Left lung (tissue), 10 donors: ENCODE measurements around the gene MOCS3. TPM values are rescaled to one million over a fixed set of nuclear protein-coding genes. Genes with fewer than 3 reads are reported as not detected.

Experiments
- ATAC-seq: fragments of 200-7000 bp; cut with Tn5 transposase; one replicate; pipeline ENCODE4 v1.9.1; 2020; ENCODE audit warnings: moderate library complexity
- DNase-seq, 4 donors: peaks; one replicate each; pipeline ENCODE4 v3.0.0-alpha.2; 2013 to 2020
- H3K27ac ChIP-seq, 2 donors: fragments of 200-600 bp; sonication (generic) in 1 of 2; one replicate each; pipeline versions ENCODE4 v1.5.0 to v1.8.0; 2020 to 2021
- H3K27me3 ChIP-seq, 2 donors: fragments of 200-600 bp; sonication (generic) in 1 of 2; one replicate each; pipeline versions ENCODE4 v1.5.0 to v1.8.0; 2020 to 2021
- H3K36me3 ChIP-seq, 2 donors: fragments of 200-600 bp; sonication (generic) in 1 of 2; one replicate each; pipeline versions ENCODE4 v1.5.0 to v1.8.0; 2020 to 2021
- H3K4me1 ChIP-seq, 2 donors: fragments of 200-600 bp; one replicate each; pipeline ENCODE4 v1.8.0; 2021
- H3K4me3 ChIP-seq, 2 donors: fragments of 200-600 bp; sonication (generic) in 1 of 2; one replicate each; pipeline versions ENCODE4 v1.5.0 to v1.8.0; 2020 to 2021; ENCODE audit warnings: mild to moderate bottlenecking in 1 of 2
- H3K9me3 ChIP-seq, 2 donors: fragments of 200-600 bp; sonication (generic) in 1 of 2; one replicate each; pipeline versions ENCODE4 v1.5.0 to v1.8.0; 2020 to 2021
- intact Hi-C, 2 donors: fragments of 100-400 bp; cut with DNase I; formaldehyde crosslinking; loops; one replicate each; pipeline versions ENCODE4 v1.11.2 to v1.14.2; 2022
- polyA plus RNA-seq, 6 donors: library from polyadenylated mRNA; unstranded; fragments of 120-200 nt; gene quantifications; one replicate each; pipeline ENCODE4 v1.2.1, GENCODE V29; 2013; ENCODE audit not compliant: insufficient read length in 6 of 6
- total RNA-seq, 2 donors: library from RNA; stranded (reverse); fragmentation: NEBNext Ultra II Directional; extraction: Animal tissue kit (Norgen Biotek cat#: 25700); gene quantifications; one replicate each; pipeline ENCODE4 v1.2.1, GENCODE V29; 2021
- TF ChIP-seq, protein P1 (sequence below), 2 donors: fragments of 200-600 bp; sonication (generic) in 1 of 2; IDR thresholded peaks; one replicate each; pipeline versions ENCODE4 v1.5.0 to v1.8.0; 2021; ENCODE audit warnings: antibody characterized with exemption in 2 of 2
- donor health status: DM: no; HTN: yes; CAD: no.
- donor health status: DM: no; HTN: no; CAD: no.

Gene MOCS3
- total and polyA plus RNA-seq, 8 donors: 3.1 to 4.2 (median 3.7) TPM

DNA sequence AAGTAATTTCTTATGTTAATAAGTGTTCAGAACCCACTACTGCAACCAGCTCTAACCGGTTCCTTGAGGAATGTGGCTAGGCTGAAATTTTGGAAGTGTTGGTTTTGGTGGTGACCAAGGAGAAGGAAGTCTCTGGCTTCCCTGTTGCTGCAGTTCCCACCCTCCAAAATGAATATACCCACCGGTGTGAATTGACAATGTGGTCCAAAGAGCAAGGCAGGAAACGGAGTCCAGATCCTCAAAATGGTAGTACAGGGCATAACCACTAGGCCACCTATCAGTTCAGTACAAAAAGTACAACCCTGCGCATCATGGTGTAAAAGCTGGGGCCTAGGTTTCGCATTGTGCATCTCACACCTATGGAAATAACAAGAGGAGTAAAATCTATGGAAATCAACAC lies 30.1 kb upstream of the MOCS3 start:
- Histone ChIP-seq H3K9me3 (no peaks in the 10 kb centered on the region), H3K27ac (peak overlapping the region in 1 of 2 donors; percentile 98), H3K4me3 (peak overlapping the region in 1 of 2 donors; percentile 80), H3K36me3 (peaks cover 0 to 6% of the 10 kb centered on the region in 2 donors), H3K27me3 (no peaks in the 10 kb centered on the region), H3K4me1 (peaks cover 11 to 71% of the 10 kb centered on the region in 2 donors)
- no peak for ATAC-seq
- DNase-seq: no peak
- intact Hi-C loops: loop anchor here in 1 of 2 donors (10.0 kb wide), 1 partner anchor 134 kb away; the partner anchor contains the start of gene BCAS4
- TF ChIP-seq, protein P1, sequence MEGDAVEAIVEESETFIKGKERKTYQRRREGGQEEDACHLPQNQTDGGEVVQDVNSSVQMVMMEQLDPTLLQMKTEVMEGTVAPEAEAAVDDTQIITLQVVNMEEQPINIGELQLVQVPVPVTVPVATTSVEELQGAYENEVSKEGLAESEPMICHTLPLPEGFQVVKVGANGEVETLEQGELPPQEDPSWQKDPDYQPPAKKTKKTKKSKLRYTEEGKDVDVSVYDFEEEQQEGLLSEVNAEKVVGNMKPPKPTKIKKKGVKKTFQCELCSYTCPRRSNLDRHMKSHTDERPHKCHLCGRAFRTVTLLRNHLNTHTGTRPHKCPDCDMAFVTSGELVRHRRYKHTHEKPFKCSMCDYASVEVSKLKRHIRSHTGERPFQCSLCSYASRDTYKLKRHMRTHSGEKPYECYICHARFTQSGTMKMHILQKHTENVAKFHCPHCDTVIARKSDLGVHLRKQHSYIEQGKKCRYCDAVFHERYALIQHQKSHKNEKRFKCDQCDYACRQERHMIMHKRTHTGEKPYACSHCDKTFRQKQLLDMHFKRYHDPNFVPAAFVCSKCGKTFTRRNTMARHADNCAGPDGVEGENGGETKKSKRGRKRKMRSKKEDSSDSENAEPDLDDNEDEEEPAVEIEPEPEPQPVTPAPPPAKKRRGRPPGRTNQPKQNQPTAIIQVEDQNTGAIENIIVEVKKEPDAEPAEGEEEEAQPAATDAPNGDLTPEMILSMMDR (IDR thresholded peaks at IDR 0.05): no peak

DNA sequence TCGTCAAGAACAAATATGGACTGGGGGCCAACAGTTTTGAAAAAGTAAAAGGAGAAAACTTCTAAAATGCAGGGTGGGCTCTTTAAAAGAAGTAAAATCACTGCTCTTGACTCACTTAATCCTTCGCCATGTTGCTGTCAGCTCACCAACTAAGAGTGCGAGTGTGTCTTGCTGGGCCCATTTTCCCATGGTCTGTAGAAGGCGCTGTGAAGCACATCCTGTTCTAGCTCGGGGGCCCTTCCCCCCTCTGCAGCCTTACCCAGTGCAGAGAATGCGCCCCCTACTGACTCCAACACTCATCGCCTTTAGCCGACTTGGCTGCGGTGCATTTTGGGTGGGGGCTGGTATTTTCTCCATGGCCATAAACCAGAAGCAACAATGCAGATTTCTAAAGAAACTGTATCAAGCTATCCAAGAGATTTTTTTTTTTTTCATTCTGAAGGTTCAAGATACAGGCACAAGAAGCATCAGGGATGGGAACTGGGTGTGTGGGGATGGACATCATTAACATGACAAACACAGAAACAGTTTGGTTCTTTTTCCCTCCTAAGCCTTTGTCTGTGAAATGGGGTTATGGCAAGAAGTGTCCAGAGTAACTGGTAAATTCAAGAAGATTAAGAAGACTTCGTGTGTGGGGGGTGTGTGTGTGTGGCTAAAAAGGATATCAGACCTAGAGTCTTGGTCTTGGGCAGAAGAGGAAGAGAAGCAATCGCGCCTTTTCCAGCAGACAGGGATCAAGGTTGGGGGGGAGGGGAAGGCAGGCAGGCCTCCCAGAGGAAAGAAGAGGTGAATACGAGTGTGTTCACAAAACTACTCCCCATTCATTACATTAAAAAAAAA lies 29.1 kb upstream of the MOCS3 start:
- peak overlapping the region; percentile 68 to 80 for H3K4me3 ChIP-seq
- DNase-seq: peak; percentile 83 to 96 (median 88)
- ATAC-seq: peak; percentile 84
- H3K27me3 ChIP-seq: no peaks in the 10 kb centered on the region
- TF ChIP-seq, protein P1 (IDR thresholded peaks at IDR 0.05): peak; percentile 79 to 81
- intact Hi-C loops: loop anchor here in 1 of 2 donors (10.0 kb wide), 1 partner anchor 135 kb away; the partner anchor contains the start of gene BCAS4
- H3K9me3 ChIP-seq: no peaks in the 10 kb centered on the region
- peak overlapping the region; percentile 60 to 98 for H3K27ac ChIP-seq
- peaks cover 0 to 12% of the 10 kb centered on the region in 2 donors for H3K36me3 ChIP-seq
- peaks cover 11 to 62% of the 10 kb centered on the region in 2 donors for H3K4me1 ChIP-seq

DNA sequence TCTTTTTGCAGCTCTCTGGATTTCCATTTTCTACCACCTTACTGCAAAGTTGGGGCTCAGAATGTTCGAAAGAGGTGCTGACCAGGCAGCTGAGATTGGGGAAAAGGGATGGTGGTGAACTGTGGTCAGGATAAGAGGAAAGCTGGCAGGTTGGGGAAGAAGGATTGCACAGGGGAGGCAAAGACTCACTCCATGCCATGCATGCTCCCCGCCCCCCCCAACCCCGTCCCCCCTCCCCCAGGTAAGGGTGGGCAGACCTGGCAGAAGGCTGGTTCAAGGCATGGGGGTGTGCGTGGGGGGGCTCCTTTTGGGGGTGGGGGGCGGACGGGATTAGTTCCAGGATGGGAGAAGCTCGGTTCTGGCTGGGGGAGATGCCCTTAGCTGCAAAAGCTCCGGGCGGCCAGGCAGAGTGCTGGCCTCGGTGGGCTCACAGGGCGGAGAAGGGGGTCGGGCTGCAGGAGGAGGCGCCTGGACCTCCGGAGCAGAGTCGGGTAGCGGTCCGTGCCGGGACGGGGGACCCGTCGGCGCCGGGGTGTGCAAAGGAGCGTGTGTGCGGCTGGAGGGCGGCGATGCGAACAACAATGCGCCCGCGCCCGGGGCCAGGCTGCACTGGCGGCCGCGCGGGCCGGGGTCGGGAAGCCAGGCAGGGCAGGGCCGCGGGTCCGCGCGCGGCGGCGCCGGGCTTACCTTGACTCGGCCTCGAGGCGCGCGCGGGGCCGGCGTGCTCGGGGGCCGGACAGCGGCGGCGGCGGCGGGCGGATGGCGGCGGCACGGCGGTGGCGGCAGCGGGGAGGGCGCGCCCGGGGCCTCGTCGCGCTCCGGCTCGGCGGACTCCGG lies 28.3 kb upstream of the MOCS3 start:
- DNase-seq (peak in 2 of 4 donors; percentile 38 to 85), ATAC-seq (no peak)
- peaks cover 11 to 53% of the 10 kb centered on the region in 2 donors for H3K4me1 ChIP-seq
- peak overlapping the region; percentile 60 to 98 for H3K27ac ChIP-seq
- intact Hi-C loops: no loop called here
- H3K36me3 ChIP-seq: peaks cover 0 to 21% of the 10 kb centered on the region in 2 donors
- no peaks in the 10 kb centered on the region for H3K27me3 ChIP-seq
- H3K4me3 ChIP-seq: peak overlapping the region; percentile 68 to 80
- TF ChIP-seq, protein P1 (IDR thresholded peaks at IDR 0.05): no peak
- H3K9me3 ChIP-seq: no peaks in the 10 kb centered on the region

DNA sequence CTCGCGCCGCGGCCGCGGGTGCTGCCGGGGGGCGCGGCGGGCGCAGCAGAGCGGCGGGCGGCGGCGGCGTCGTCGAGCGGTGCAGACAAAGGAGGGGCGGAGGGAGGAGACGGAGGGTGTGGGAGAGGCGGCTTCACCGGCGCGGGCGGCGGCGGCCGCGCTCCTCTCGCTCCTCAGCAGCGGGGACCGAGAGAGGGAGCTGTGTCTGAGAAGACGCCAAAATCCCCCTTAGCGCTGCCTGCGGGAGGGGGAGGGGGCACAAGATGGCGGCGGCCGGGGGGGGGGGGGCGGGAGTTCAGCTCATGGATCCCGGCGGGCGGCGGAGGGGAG lies 27.7 kb upstream of the MOCS3 start:
- TF ChIP-seq, protein P1 (IDR thresholded peaks at IDR 0.05): no peak
- peak in 1 of 4 donors; percentile 84 for DNase-seq
- peak overlapping the region; percentile 39 to 80 for H3K4me3 ChIP-seq
- H3K27ac ChIP-seq: peak overlapping the region; percentile 98
- H3K9me3 ChIP-seq: no peaks in the 10 kb centered on the region
- H3K36me3 ChIP-seq: peaks cover 0 to 26% of the 10 kb centered on the region in 2 donors
- intact Hi-C loops: no loop called here
- no peaks in the 10 kb centered on the region for H3K27me3 ChIP-seq
- H3K4me1 ChIP-seq: peaks cover 11 to 48% of the 10 kb centered on the region in 2 donors
- ATAC-seq: peak; percentile 34
